ENCODE measurements around the gene MTERF2. TPM values are rescaled to one million over a fixed set of nuclear protein-coding genes. Genes with fewer than 3 reads are reported as not detected.

The MTERF2 gene
- total RNA-seq, 2 experiments from 2014 or later, result 8.8 to 10.4 TPM

DNA sequence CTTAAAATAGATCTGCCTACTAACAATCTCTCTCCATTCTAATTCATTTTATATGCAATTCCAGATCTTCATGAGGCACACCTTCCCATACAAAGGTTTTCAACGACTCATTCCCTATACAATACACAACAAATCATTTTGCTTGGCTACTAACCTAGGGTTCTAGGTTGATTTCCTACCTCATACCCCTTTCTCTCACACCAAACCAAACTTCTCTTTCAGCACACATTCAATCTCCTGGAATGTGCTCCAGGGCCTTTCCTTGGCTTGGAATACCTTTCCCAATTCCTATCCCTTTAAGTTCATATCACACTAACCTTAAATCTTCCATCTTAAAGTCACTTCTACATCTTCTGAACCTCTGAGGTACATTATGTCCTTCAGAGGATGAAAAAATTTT lies 38.7 kb upstream of the MTERF2 start:
- Histone ChIP-seq H3K4me1 (ENCODE audit: insufficient read depth, low read length, poor library complexity, severe bottlenecking) (no peaks in the 10 kb centered on the region), H3K4me2 (ENCODE audit: low read length) (no peak overlapping the region), H3K27ac (ENCODE audit: low read depth, low read length, poor library complexity, severe bottlenecking) (no peak overlapping the region), H4K20me1 (ENCODE audit: insufficient read depth, low read length) (no peaks in the 10 kb centered on the region), H2AFZ (ENCODE audit: low read length) (no peak overlapping the region), H3K9me3 (ENCODE audit: low read length) (no peaks in the 10 kb centered on the region), H3K79me2 (ENCODE audit: insufficient read depth, low read depth, low read length) (no peaks in the 10 kb centered on the region), H3K36me3 (ENCODE audit: insufficient read depth, low read length) (no peaks in the 10 kb centered on the region), H3K4me3 (ENCODE audit: low read depth, low read length, poor library complexity, severe bottlenecking) (no peak overlapping the region), H3K9me2 (ENCODE audit: insufficient read depth, low read length) (no peaks in the 10 kb centered on the region)
- no peak for TF ChIP-seq EZH2phosphoT487 (IDR thresholded peaks at IDR 0.05; ENCODE audit: borderline replicate concordance, low read depth, low read length)
- TF ChIP-seq, protein P1, sequence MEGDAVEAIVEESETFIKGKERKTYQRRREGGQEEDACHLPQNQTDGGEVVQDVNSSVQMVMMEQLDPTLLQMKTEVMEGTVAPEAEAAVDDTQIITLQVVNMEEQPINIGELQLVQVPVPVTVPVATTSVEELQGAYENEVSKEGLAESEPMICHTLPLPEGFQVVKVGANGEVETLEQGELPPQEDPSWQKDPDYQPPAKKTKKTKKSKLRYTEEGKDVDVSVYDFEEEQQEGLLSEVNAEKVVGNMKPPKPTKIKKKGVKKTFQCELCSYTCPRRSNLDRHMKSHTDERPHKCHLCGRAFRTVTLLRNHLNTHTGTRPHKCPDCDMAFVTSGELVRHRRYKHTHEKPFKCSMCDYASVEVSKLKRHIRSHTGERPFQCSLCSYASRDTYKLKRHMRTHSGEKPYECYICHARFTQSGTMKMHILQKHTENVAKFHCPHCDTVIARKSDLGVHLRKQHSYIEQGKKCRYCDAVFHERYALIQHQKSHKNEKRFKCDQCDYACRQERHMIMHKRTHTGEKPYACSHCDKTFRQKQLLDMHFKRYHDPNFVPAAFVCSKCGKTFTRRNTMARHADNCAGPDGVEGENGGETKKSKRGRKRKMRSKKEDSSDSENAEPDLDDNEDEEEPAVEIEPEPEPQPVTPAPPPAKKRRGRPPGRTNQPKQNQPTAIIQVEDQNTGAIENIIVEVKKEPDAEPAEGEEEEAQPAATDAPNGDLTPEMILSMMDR (conservative IDR thresholded peaks at IDR 0.05; ENCODE audit: low read length), result no peak
- ChIA-PET CTCF (ENCODE audit: unreplicated experiment) (no interaction called here), POLR2A (no interaction called here)
- intact Hi-C loops (cut with micrococcal nuclease; ENCODE audit: unreplicated experiment), result no loop called here
- no TSS peak for BruUV-seq (replicated peaks)
- no peak for DNase-seq (ENCODE audit: low spot score)

DNA sequence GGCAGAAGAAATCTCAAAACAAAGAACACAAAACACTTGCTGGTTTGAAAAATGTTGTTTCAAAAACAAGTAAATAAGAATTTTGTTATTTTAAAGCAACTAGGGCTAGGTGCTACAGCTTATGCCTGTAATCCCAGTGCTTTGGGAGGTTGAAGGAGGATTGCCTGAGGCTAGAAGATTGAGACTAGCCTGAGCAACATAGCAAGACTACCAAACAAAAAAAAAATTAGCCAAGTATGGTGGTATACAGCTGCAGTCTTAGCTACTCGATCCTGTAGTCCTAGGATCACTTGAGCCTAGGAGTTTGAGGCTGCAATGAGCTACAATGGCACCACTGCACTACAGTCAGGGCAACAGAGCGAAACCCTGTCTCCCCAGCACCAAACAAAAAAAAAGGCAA lies 32.6 kb upstream of the MTERF2 start:
- Histone ChIP-seq H3K36me3 (ENCODE audit: insufficient read depth, low read length) (no peaks in the 10 kb centered on the region), H3K27ac (ENCODE audit: low read depth, low read length, poor library complexity, severe bottlenecking) (no peak overlapping the region), H3K4me1 (ENCODE audit: insufficient read depth, low read length, poor library complexity, severe bottlenecking) (no peaks in the 10 kb centered on the region), H3K4me3 (ENCODE audit: low read depth, low read length, poor library complexity, severe bottlenecking) (no peak overlapping the region), H3K79me2 (ENCODE audit: insufficient read depth, low read depth, low read length) (no peaks in the 10 kb centered on the region), H3K9me3 (ENCODE audit: low read length) (no peaks in the 10 kb centered on the region), H2AFZ (ENCODE audit: low read length) (no peak overlapping the region), H3K9me2 (ENCODE audit: insufficient read depth, low read length) (no peaks in the 10 kb centered on the region), H3K4me2 (ENCODE audit: low read length) (no peak overlapping the region), H4K20me1 (ENCODE audit: insufficient read depth, low read length) (no peaks in the 10 kb centered on the region)
- no TSS peak for BruUV-seq (replicated peaks)
- DNase-seq (ENCODE audit: low spot score), result no peak
- POLR2A ChIA-PET, result interaction anchor here (0.7 kb wide), 1 partner anchor 65 kb away, joined by 3 read pairs; no protein-coding TSS in a partner anchor
- CTCF ChIA-PET (ENCODE audit: unreplicated experiment), result no interaction called here
- TF ChIP-seq, protein P1 (conservative IDR thresholded peaks at IDR 0.05; ENCODE audit: low read length), result no peak
- TF ChIP-seq EZH2phosphoT487 (IDR thresholded peaks at IDR 0.05; ENCODE audit: borderline replicate concordance, low read depth, low read length), result no peak
- intact Hi-C loops (cut with micrococcal nuclease; ENCODE audit: unreplicated experiment), result no loop called here

DNA sequence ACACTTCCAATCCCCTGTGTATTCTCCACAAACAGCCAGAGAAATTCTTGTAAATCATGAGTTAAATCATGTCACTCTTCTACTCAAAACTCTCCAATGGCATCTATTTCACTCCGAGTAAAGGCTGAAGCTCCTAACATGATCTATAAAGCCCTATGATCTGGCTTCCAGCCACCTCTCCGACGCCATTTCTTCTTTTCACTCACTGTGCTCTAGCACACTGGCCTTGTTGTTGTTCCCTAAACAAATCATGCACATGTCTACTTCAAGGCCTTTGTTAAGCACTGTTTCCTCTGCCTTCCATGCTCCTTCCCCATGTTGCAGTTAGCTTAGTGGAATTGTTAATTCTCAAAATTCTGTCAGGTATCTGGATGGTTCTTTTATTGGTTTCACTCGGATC lies 30.1 kb upstream of the MTERF2 start:
- Histone ChIP-seq H3K79me2 (ENCODE audit: insufficient read depth, low read depth, low read length) (no peaks in the 10 kb centered on the region), H3K27ac (ENCODE audit: low read depth, low read length, poor library complexity, severe bottlenecking) (no peak overlapping the region), H4K20me1 (ENCODE audit: insufficient read depth, low read length) (no peaks in the 10 kb centered on the region), H3K4me1 (ENCODE audit: insufficient read depth, low read length, poor library complexity, severe bottlenecking) (no peaks in the 10 kb centered on the region), H3K36me3 (ENCODE audit: insufficient read depth, low read length) (no peaks in the 10 kb centered on the region), H3K4me3 (ENCODE audit: low read depth, low read length, poor library complexity, severe bottlenecking) (no peak overlapping the region), H3K9me3 (ENCODE audit: low read length) (no peaks in the 10 kb centered on the region), H2AFZ (ENCODE audit: low read length) (no peak overlapping the region), H3K4me2 (ENCODE audit: low read length) (no peak overlapping the region), H3K9me2 (ENCODE audit: insufficient read depth, low read length) (no peaks in the 10 kb centered on the region)
- no peak for DNase-seq (ENCODE audit: low spot score)
- POLR2A ChIA-PET, result no interaction called here
- TF ChIP-seq, protein P1 (conservative IDR thresholded peaks at IDR 0.05; ENCODE audit: low read length), result no peak
- TF ChIP-seq EZH2phosphoT487 (IDR thresholded peaks at IDR 0.05; ENCODE audit: borderline replicate concordance, low read depth, low read length), result no peak
- intact Hi-C loops (cut with micrococcal nuclease; ENCODE audit: unreplicated experiment), result no loop called here
- CTCF ChIA-PET (ENCODE audit: unreplicated experiment), result no interaction called here
- no TSS peak for BruUV-seq (replicated peaks)
